A549 (cell line): ENCODE data around the gene TPST1. TPM values are rescaled to one million over a fixed set of nuclear protein-coding genes. Genes with fewer than 3 reads are reported as not detected.

Experiments
- ATAC-seq, 2 experiments: fragments of 200-7000 bp in 1 of 2; fragments of >200 bp in 1 of 2; cut with Nextera tagmentation in 1 of 2; cut with Tn5 transposase in 1 of 2; 3 replicates each; pipeline versions ENCODE4 v1.8.0 to v1.9.1; 2018 to 2020; ENCODE audit warnings: mild to moderate bottlenecking in 1 of 2, moderate library complexity in 1 of 2
- CTCF ChIA-PET: fragments of 300-600 bp; sonication (Branson Sonifier 250); formaldehyde crosslinking; extraction: SDS; loops from one replicate; lab custom pipeline; 2021; ENCODE audit warnings: antibody characterized with exemption, inconsistent platforms; lab: Yijun Ruan, JAX
- POLR2A ChIA-PET: fragments of 350-600 bp; formaldehyde crosslinking; extraction: SDS; loops from one replicate; lab custom pipeline; 2021; ENCODE audit warnings: antibody characterized with exemption, inconsistent platforms; lab: Yijun Ruan, JAX
- DNase-seq, 2 experiments: peaks; one replicate each; pipeline versions ENCODE4 v3.0.0 to v3.0.0-alpha.2; 2011 to 2016; ENCODE audit warnings: low read depth in 1 of 2, low spot score in 1 of 2
- FAIRE-seq: peaks from 2 replicates; lab custom pipeline; 2011; peaks lifted over from hg19 to GRCh38; lab: Jason Lieb, UNC
- H3K27ac ChIP-seq, 2 experiments: fragments of >200 bp; sonication (Bioruptor Twin); formaldehyde crosslinking; 3 replicates each; pipeline ENCODE4 v1.5.1; 2016 to 2017
- H3K4me1 ChIP-seq: fragments of >200 bp; sonication (Bioruptor Twin); formaldehyde crosslinking; 3 replicates; pipeline ENCODE4 v1.6.1; 2016
- H3K4me2 ChIP-seq: fragments of >200 bp; sonication (Bioruptor Twin); formaldehyde crosslinking; 3 replicates; pipeline ENCODE4 v1.6.1; 2016
- H3K4me3 ChIP-seq: fragments of >200 bp; sonication (Bioruptor Twin); formaldehyde crosslinking; 3 replicates; pipeline ENCODE4 v1.5.1; 2016
- H3K9me3 ChIP-seq: fragments of >200 bp; sonication (Bioruptor Twin); formaldehyde crosslinking; 3 replicates; pipeline ENCODE4 v1.6.1; 2016
- ATOH8 ChIP-seq: fragments of 250-450 bp; sonication (Bioruptor Pico); IDR thresholded peaks from 2 replicates; pipeline ENCODE4 v1.5.0; 2020; ENCODE audit warnings: low read depth, mild to moderate bottlenecking, moderate library complexity
- CBX2 ChIP-seq: fragments of 200-600 bp; sonication (generic); IDR thresholded peaks from 2 replicates; pipeline ENCODE4 v1.6.1; 2016; ENCODE audit warnings: low read depth, mild to moderate bottlenecking, borderline replicate concordance
- CBX8 ChIP-seq: fragments of 200-600 bp; sonication (generic); IDR thresholded peaks from 2 replicates; pipeline ENCODE4 v1.6.1; 2016
- CHD4 ChIP-seq: fragments of 200-600 bp; sonication (generic); IDR thresholded peaks from 2 replicates; pipeline ENCODE4 v1.6.1; 2016; ENCODE audit warnings: antibody characterized with exemption, mild to moderate bottlenecking, borderline replicate concordance
- ELK1 ChIP-seq: fragments of 150-350 bp; IDR thresholded peaks from 2 replicates; pipeline ENCODE4 v1.6.1; 2014; ENCODE audit warnings: low read depth, mild to moderate bottlenecking, low read length
- KDM1A ChIP-seq: fragments of 200-600 bp; sonication (generic); IDR thresholded peaks from 2 replicates; pipeline ENCODE4 v1.6.1; 2016; ENCODE audit warnings: low read depth, mild to moderate bottlenecking
- MAZ ChIP-seq: fragments of 150-350 bp; IDR thresholded peaks from 2 replicates; pipeline ENCODE4 v1.6.1; 2014; ENCODE audit warnings: antibody characterized with exemption, low read depth, low read length, borderline replicate concordance
- PBX3 ChIP-seq: IDR thresholded peaks from 2 replicates; pipeline ENCODE4 v1.6.1; 2012
- PHF8 ChIP-seq: fragments of 200-600 bp; sonication (generic); IDR thresholded peaks from 2 replicates; pipeline ENCODE4 v1.6.1; 2016; ENCODE audit warnings: low read depth, mild to moderate bottlenecking, antibody characterized with exemption, moderate library complexity, borderline replicate concordance
- POLR2AphosphoS2 ChIP-seq: conservative IDR thresholded peaks from 2 replicates; pipeline ENCODE4 v1.6.1; 2012; ENCODE audit warnings: low read length, improper control_type of control experiment, inconsistent platforms
- RARB ChIP-seq: fragments of 250-450 bp; sonication (Bioruptor Pico); IDR thresholded peaks from 2 replicates; pipeline ENCODE4 v1.8.0; 2021; ENCODE audit warnings: mild to moderate bottlenecking, moderate library complexity
- SREBF2 ChIP-seq: fragments of 450-650 bp; IDR thresholded peaks from 2 replicates; pipeline ENCODE4 v1.6.1; 2014; ENCODE audit warnings: mild to moderate bottlenecking, moderate library complexity
- USF2 ChIP-seq: fragments of 450-650 bp; IDR thresholded peaks from 2 replicates; pipeline ENCODE4 v1.6.1; 2014; ENCODE audit warnings: antibody characterized with exemption
- ZSCAN20 ChIP-seq: fragments of 250-450 bp; sonication (Bioruptor Pico); IDR thresholded peaks from 2 replicates; pipeline ENCODE4 v1.8.0; 2022; ENCODE audit warnings: mild to moderate bottlenecking, moderate library complexity
- WGBS: methylation state at CpG from one replicate; pipeline ENCODE4 v1.1.6; 2017; ENCODE audit errors: missing lambda C conversion rate; 5-methylcytosine and 5-hydroxymethylcytosine counted together
- polyA plus RNA-seq, 4 experiments: library from polyadenylated mRNA; depleted of rRNA in 3 of 4; stranded (reverse); fragments of >200 nt; fragmentation: RNase III in 1 of 4; extraction: RNeasy Plus Mini Kit Qiagen cat#74134 plus additional on column Dnase treatment in 1 of 4; gene quantifications; 2 replicates in 3 of 4; 3 replicates in 1 of 4; pipeline ENCODE4 v1.2.3, GENCODE V29; 2011 to 2017
- small RNA-seq, 6 experiments: library from RNA; depleted of rRNA; stranded (forward); fragments of <200 nt; gene quantifications; one replicate each; pipeline ENCODE3, GENCODE V24; 2012

The TPST1 gene
- polyA plus RNA-seq, 2 of the 4 experiments (the other 2 are of a cell fraction), result 14.6 to 20.4 TPM

GRCh38 chr7:66409493-66409892, 204.4 kb downstream of the TPST1 start:
- ATAC-seq (no peak), FAIRE-seq (no peak), DNase-seq (no peak)
- WGBS, result 71% methylated on average over 4 of the region's 4 CpGs
- Histone ChIP-seq H3K4me3 (no peak overlapping the region), H3K4me2 (no peak overlapping the region), H3K27ac (no peak overlapping the region), H3K9me3 (no peaks in the 10 kb centered on the region)
- CTCF ChIA-PET, result no interaction called here
- no peak for TF ChIP-seq KDM1A
- TF ChIP-seq USF2, result no peak
- TF ChIP-seq CBX8, result no peak
- no peak for TF ChIP-seq ZSCAN20 (CRISPR knock-in tag)
- TF ChIP-seq CHD4, result no peak
- no peak for TF ChIP-seq POLR2AphosphoS2
- TF ChIP-seq CBX2, result no peak
- no peak for TF ChIP-seq PHF8
- TF ChIP-seq RARB (CRISPR knock-in tag), result no peak
- no peak for TF ChIP-seq SREBF2
- no peak for TF ChIP-seq MAZ
- no peak for TF ChIP-seq ELK1
- no peak for TF ChIP-seq ATOH8 (CRISPR knock-in tag)
- no peak for TF ChIP-seq PBX3
- TF ChIP-seq, all 56 proteins: peak for 0
- POLR2A ChIA-PET, result no interaction called here
- H3K4me1 ChIP-seq, result peaks cover 5% of the 10 kb centered on the region; the same call in 1 of the 3 replicates

Small RNAs within 50 kb of the gene (small RNA-seq; reads per million reads assigned to genes)
- gene RNU6-313P, result 0 reads per million in 6 experiments

Other genes starting within 250 kb of the TPST1 start
- 32.3 and 38.5 TPM in 2 replicates for gene GUSB, start 223.1 kb upstream of the TPST1 start, polyA plus RNA-seq (2011; rRNA removed)
- 28.6 to 32.3 TPM (median 32.1 TPM) in 3 replicates for gene GUSB, start 223.1 kb upstream of the TPST1 start, polyA plus RNA-seq (2017; fragmentation: RNase III; extraction: RNeasy Plus Mini Kit Qiagen cat#74134 plus additional on column Dnase treatment)
- gene ASL, start 129.5 kb upstream of the TPST1 start, polyA plus RNA-seq (2011; rRNA removed), result 19.6 and 20.2 TPM in 2 replicates
- gene ASL, start 129.5 kb upstream of the TPST1 start, polyA plus RNA-seq (2017; fragmentation: RNase III; extraction: RNeasy Plus Mini Kit Qiagen cat#74134 plus additional on column Dnase treatment), result 21.1 to 26.5 TPM (median 23.4 TPM) in 3 replicates
- 26.4 and 33.1 TPM in 2 replicates for gene CRCP, start 90.5 kb upstream of the TPST1 start, polyA plus RNA-seq (2011; rRNA removed)
- gene CRCP, start 90.5 kb upstream of the TPST1 start, polyA plus RNA-seq (2017; fragmentation: RNase III; extraction: RNeasy Plus Mini Kit Qiagen cat#74134 plus additional on column Dnase treatment), result 40.3 to 45.6 TPM (median 40.3 TPM) in 3 replicates